Omental fat pad (tissue), 4 donors: ENCODE measurements around the gene CACNA1S. TPM values are rescaled to one million over a fixed set of nuclear protein-coding genes. Genes with fewer than 3 reads are reported as not detected.

Experiments used
- ATAC-seq: fragments of 150-250 bp; one replicate; pipeline ENCODE4 v1.9.1; 2016; ENCODE audit warnings: mild to moderate bottlenecking, moderate library complexity; ENCODE audit not compliant: low FRiP score
- DNase-seq: peaks from one replicate; pipeline ENCODE4 v3.0.0-alpha.2; 2019; ENCODE audit warnings: low spot score
- CTCF ChIP-seq, 3 donors: fragments of 450-650 bp; IDR thresholded peaks; one replicate each; pipeline ENCODE4 v1.5.1; 2016 to 2017; ENCODE audit warnings: antibody characterized with exemption in 3 of 3, mild to moderate bottlenecking in 3 of 3, moderate library complexity in 2 of 3
- total RNA-seq, 4 donors: library from RNA; depleted of rRNA; stranded (reverse); fragments of >200 nt; gene quantifications; one replicate each; pipeline ENCODE4 v1.1.0, GENCODE V29; 2016

Gene CACNA1S
- total RNA-seq, 4 donors from 2014 or later = not detected

- ATAC-seq = no peak
- DNase-seq = no peak
These were observed 32.5 kb upstream of the CACNA1S start for GRCh38 chr1:201144701-201145100.

GRCh38 chr1:201143726-201144635 is 31.8 kb upstream of the CACNA1S start:
- no peak for ATAC-seq

More at GRCh38 chr1:201144701-201145100, 32.5 kb upstream of the CACNA1S start:
- no peak for TF ChIP-seq CTCF (IDR thresholded peaks at IDR 0.05)

GRCh38 chr1:201142849-201143725 is 30.9 kb upstream of the CACNA1S start:
- DNase-seq = no peak
- no peak for ATAC-seq
- no peak for TF ChIP-seq CTCF (IDR thresholded peaks at IDR 0.05)

More at GRCh38 chr1:201143726-201144635, 31.8 kb upstream of the CACNA1S start:
- DNase-seq = no peak
- no peak for TF ChIP-seq CTCF (IDR thresholded peaks at IDR 0.05)

GRCh38 chr1:201142011-201142848 is 30.0 kb upstream of the CACNA1S start:
- no peak for DNase-seq
- no peak for ATAC-seq
- TF ChIP-seq CTCF (IDR thresholded peaks at IDR 0.05) = no peak

- TF ChIP-seq CTCF (IDR thresholded peaks at IDR 0.05) = no peak
- ATAC-seq = no peak
- no peak for DNase-seq
These were observed 29.2 kb upstream of the CACNA1S start for GRCh38 chr1:201141418-201141817.

- ATAC-seq = no peak
- no peak for DNase-seq
These were observed 28.7 kb upstream of the CACNA1S start for GRCh38 chr1:201140941-201141260.

More at GRCh38 chr1:201140941-201141260, 28.7 kb upstream of the CACNA1S start:
- TF ChIP-seq CTCF (IDR thresholded peaks at IDR 0.05) = no peak
